AG09319 (cell line): ENCODE results near the gene JAK2.

ENCODE experiments used
- DNase-seq: peaks from one replicate; pipeline ENCODE4 v3.0.0-alpha.2; 2010; ENCODE audit warnings: low read depth; ENCODE audit errors: extremely low read depth
- CTCF ChIP-seq: IDR thresholded peaks from 2 replicates; pipeline ENCODE4 v1.5.1; 2011; ENCODE audit warnings: low read depth, mild to moderate bottlenecking, inconsistent platforms, low read length, moderate library complexity

JAK2 gene

GRCh38 chr9:4994166-4994890 is 9.3 kb downstream of the JAK2 start:
- DNase-seq, result no peak

GRCh38 chr9:4997196-4997595 is 12.1 kb downstream of the JAK2 start:
- TF ChIP-seq CTCF, result no peak
- no peak for DNase-seq

More at GRCh38 chr9:4994166-4994890, 9.3 kb downstream of the JAK2 start:
- TF ChIP-seq CTCF, result no peak

GRCh38 chr9:4997631-4998030 is 12.6 kb downstream of the JAK2 start:
- DNase-seq, result no peak
- TF ChIP-seq CTCF, result no peak

GRCh38 chr9:5002811-5003210 is 17.7 kb downstream of the JAK2 start:
- DNase-seq, result peak; percentile 12
- no peak for TF ChIP-seq CTCF

- no peak for TF ChIP-seq CTCF
- DNase-seq, result no peak
Observed at GRCh38 chr9:5004481-5004880, 19.4 kb downstream of the JAK2 start.

- no peak for TF ChIP-seq CTCF
- DNase-seq, result no peak
Observed at GRCh38 chr9:5008202-5008601, 23.1 kb downstream of the JAK2 start.

- DNase-seq, result no peak
- TF ChIP-seq CTCF, result no peak
Observed at GRCh38 chr9:5013374-5013773, 28.3 kb downstream of the JAK2 start.
